Umbilical cord (tissue), 2 donors: ENCODE data around the gene BDKRB2. TPM values are rescaled to one million over a fixed set of nuclear protein-coding genes. Genes with fewer than 3 reads are reported as not detected.

ENCODE experiments used
- DNase-seq: peaks from one replicate; pipeline ENCODE4 v3.0.0-alpha.2; 2015; ENCODE audit warnings: low spot score
- total RNA-seq: library from RNA; depleted of rRNA; stranded (reverse); fragments of >200 nt; gene quantifications from one replicate; pipeline ENCODE4 v1.2.3, GENCODE V29; 2014; ENCODE audit warnings: low replicate concordance; ENCODE audit not compliant: insufficient read depth

The BDKRB2 gene
- total RNA-seq, 1 donor from 2014 or later: 7.0 TPM

- DNase-seq: peak; percentile 56
These were observed 6.1 kb upstream of the BDKRB2 start for GRCh38 chr14:96198430-96199130.

- no peak for DNase-seq
These were observed 3.5 kb upstream of the BDKRB2 start for GRCh38 chr14:96201157-96201556.

- no peak for DNase-seq
These were observed 2.7 kb upstream of the BDKRB2 start for GRCh38 chr14:96201965-96202364.

- DNase-seq: no peak
These were observed 2.1 kb upstream of the BDKRB2 start for GRCh38 chr14:96202441-96203094.

- DNase-seq: no peak
These were observed 1.5 kb upstream of the BDKRB2 start for GRCh38 chr14:96203116-96203515.

- DNase-seq: no peak
These were observed 1.0 kb upstream of the BDKRB2 start for GRCh38 chr14:96203635-96204034.

- peak; percentile 25 for DNase-seq
These were observed 679 bp downstream of the BDKRB2 start for GRCh38 chr14:96205059-96205977.

- peak; percentile 41 for DNase-seq
These were observed 1.3 kb downstream of the BDKRB2 start for GRCh38 chr14:96205978-96206360.

GRCh38 chr14:96206461-96206860 lies 1.8 kb downstream of the BDKRB2 start:
- DNase-seq: peak; percentile 39

GRCh38 chr14:96207686-96208085 lies 3.0 kb downstream of the BDKRB2 start:
- no peak for DNase-seq

GRCh38 chr14:96208739-96209138 lies 4.1 kb downstream of the BDKRB2 start:
- DNase-seq: no peak

- DNase-seq: no peak
These were observed 7.5 kb downstream of the BDKRB2 start for GRCh38 chr14:96212140-96212539.

GRCh38 chr14:96212896-96213295 lies 8.3 kb downstream of the BDKRB2 start:
- DNase-seq: no peak

- no peak for DNase-seq
These were observed 9.3 kb downstream of the BDKRB2 start for GRCh38 chr14:96213871-96214465.

- no peak for DNase-seq
These were observed 10.2 kb downstream of the BDKRB2 start for GRCh38 chr14:96214793-96215192.

GRCh38 chr14:96215452-96216244 lies 11.0 kb downstream of the BDKRB2 start:
- peak; percentile 46 for DNase-seq

GRCh38 chr14:96216627-96217026 lies 12.0 kb downstream of the BDKRB2 start:
- no peak for DNase-seq

GRCh38 chr14:96217376-96217913 lies 12.8 kb downstream of the BDKRB2 start:
- DNase-seq: no peak

- no peak for DNase-seq
These were observed 16.5 kb downstream of the BDKRB2 start for GRCh38 chr14:96221109-96221650.

- DNase-seq: no peak
These were observed 17.2 kb downstream of the BDKRB2 start for GRCh38 chr14:96221841-96222240.
